Choroid plexus epithelial cell (primary cell): ENCODE data around the gene TEX2.

ENCODE experiments used
- DNase-seq: peaks from one replicate; pipeline ENCODE4 v3.0.0-alpha.2; 2010; ENCODE audit warnings: low read depth
- H3K4me3 ChIP-seq: 2 replicates; pipeline ENCODE4 v1.5.1; 2011; ENCODE audit warnings: low read depth, mild to moderate bottlenecking, control low read depth, low read length, moderate library complexity
- TF ChIP-seq, protein P1 (sequence below): conservative IDR thresholded peaks from 2 replicates; pipeline ENCODE4 v1.5.1; 2011; ENCODE audit warnings: low read depth, mild to moderate bottlenecking, control low read depth, inconsistent platforms, low read length, moderate library complexity

TEX2 gene

DNA sequence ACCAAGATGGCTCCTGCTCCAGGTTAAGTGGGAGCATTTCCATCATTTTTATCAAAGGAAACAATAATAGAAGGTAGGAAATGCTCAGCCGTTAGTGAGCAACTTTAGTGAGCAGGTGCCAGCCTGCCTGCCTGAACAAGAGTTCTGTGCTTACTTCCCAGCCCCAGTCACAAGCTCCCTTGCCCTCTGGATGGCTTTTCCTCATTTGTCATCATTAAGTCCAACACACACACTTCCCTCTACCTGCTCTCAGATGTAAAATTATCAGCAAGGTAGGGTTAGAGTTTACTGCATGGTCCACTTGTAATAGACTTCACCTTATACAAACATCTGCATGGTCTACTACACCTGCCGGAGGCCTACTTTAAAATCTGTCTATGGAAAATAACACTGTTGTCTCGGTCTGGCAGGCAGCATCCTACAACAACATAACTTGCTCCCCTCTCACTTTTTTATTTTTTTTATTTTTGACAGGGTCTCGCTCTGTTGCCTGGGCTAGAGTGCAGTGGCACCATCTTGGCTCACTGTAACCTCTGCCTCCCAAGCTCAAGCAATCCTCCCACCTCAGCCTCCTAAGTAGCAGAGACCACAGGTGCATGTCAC, 12.7 kb downstream of the TEX2 start:
- no peak for DNase-seq
- TF ChIP-seq, protein P1, sequence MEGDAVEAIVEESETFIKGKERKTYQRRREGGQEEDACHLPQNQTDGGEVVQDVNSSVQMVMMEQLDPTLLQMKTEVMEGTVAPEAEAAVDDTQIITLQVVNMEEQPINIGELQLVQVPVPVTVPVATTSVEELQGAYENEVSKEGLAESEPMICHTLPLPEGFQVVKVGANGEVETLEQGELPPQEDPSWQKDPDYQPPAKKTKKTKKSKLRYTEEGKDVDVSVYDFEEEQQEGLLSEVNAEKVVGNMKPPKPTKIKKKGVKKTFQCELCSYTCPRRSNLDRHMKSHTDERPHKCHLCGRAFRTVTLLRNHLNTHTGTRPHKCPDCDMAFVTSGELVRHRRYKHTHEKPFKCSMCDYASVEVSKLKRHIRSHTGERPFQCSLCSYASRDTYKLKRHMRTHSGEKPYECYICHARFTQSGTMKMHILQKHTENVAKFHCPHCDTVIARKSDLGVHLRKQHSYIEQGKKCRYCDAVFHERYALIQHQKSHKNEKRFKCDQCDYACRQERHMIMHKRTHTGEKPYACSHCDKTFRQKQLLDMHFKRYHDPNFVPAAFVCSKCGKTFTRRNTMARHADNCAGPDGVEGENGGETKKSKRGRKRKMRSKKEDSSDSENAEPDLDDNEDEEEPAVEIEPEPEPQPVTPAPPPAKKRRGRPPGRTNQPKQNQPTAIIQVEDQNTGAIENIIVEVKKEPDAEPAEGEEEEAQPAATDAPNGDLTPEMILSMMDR, result no peak
- no peak overlapping the region for H3K4me3 ChIP-seq

- no peak for DNase-seq
- H3K4me3 ChIP-seq, result no peak overlapping the region
- TF ChIP-seq, protein P1, result no peak
Observed at GRCh38 chr17:64247836-64248235, 15.2 kb downstream of the TEX2 start.

DNA sequence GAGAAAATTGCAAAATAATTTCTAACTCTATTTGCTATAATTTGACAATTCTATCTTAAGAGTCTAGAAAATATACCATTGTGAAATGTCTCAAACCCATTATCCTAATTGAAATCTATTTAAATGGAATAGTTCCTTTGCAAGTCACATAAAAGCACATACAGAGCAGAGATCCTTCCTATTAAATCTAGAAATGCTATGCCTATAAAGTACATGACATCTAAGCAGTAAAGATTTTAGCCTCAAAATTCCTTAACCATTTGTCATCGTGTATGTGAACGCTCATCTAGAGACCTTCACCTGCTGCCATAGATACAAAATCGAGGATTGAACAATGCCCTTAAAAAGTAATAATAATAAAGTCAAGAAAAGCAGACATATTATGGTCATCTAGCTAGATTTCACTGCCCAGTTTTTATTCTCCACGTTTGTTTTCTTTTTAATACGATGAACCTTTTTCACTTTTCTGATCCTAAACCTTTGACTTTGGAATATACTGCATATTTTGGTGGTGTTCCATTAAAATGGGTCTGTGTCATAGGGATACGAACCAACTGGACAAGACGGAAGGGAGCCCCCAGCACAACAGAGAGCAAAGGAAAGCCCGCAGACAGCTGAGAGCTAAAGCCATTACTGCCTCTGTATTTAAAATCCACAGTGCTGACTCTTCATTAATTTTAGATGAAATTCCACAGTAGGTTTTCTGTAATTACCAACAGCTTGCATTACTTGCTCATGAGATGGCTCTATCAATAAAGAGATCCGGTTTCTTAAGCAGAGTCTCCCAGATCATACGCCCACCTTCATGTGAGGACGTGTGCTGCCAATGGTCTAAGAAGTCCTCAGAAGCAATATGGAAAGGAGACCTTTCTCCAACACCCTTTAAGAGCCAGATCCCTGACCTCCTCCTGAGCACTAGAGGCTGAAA, 17.6 kb downstream of the TEX2 start:
- H3K4me3 ChIP-seq, result no peak overlapping the region
- TF ChIP-seq, protein P1, result no peak
- DNase-seq, result no peak

DNA sequence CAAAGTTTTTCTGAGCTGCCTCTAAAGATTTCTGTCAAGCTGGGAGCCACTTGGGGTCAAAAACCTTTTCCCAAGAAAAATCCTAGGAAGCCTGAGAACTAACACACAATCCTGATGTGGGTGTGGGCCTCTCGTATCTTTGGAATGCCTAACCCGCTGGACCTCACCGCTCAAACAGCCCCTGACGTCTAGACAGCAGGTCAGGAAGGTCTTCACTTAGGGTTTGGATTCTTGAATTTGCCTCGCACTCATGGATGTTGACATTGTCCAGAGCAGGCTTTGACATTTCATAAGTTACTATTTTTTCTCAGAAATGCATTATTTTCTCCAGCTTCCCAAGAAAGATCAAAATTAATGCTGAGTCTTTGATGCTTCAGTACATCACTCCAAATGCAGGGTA, 18.9 kb downstream of the TEX2 start:
- TF ChIP-seq, protein P1, result no peak
- H3K4me3 ChIP-seq, result no peak overlapping the region
- DNase-seq, result no peak

DNA sequence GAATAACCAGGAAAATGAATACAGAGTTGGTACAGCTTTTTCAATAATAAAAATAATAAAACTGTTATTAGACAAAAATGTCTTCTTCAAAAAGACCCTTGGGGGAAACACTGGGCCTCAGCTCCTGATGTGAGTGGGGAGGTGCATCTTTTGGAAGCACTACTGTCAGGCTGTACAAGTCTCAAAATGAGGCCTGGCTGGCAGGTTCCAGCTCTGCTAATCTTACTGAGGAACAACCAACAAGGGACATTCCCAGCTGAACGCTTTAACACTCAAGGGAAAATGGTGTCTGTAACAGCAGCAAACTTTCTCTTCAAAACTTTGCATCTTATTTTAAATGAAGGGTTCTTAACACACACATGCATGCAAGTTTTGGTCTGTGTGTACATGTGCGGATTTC, 19.7 kb downstream of the TEX2 start:
- H3K4me3 ChIP-seq, result no peak overlapping the region
- DNase-seq, result no peak
- TF ChIP-seq, protein P1, result no peak

GRCh38 chr17:64242633-64243032, 20.4 kb downstream of the TEX2 start:
- TF ChIP-seq, protein P1, result no peak
- H3K4me3 ChIP-seq, result no peak overlapping the region
- no peak for DNase-seq
